DND-41 (cell line): ENCODE data around the gene SPRED1.

Experiments
- ATAC-seq: fragments of 200-7000 bp; cut with Tn5 transposase; 3 replicates; pipeline ENCODE4 v1.9.1; 2021; ENCODE audit warnings: low read depth; ENCODE audit not compliant: insufficient read depth
- DNase-seq: peaks from one replicate; pipeline ENCODE4 v3.0.0-alpha.2; 2020
- H2AFZ ChIP-seq: 2 replicates; pipeline ENCODE4 v1.6.0; 2012; ENCODE audit warnings: low read depth, low read length
- H3K27ac ChIP-seq: 2 replicates; pipeline ENCODE4 v1.5.1; 2012; ENCODE audit warnings: low read length, inconsistent platforms
- H3K27me3 ChIP-seq: fragments of 200-600 bp; sonication (generic); 2 replicates; pipeline ENCODE4 v1.6.0; 2012; ENCODE audit warnings: low read length, mild to moderate bottlenecking, inconsistent platforms; ENCODE audit not compliant: insufficient read depth, poor library complexity
- H3K36me3 ChIP-seq: 2 replicates; pipeline ENCODE4 v1.5.1; 2012; ENCODE audit warnings: low read length, inconsistent platforms; ENCODE audit not compliant: insufficient read depth
- H3K4me1 ChIP-seq: 2 replicates; pipeline ENCODE4 v1.5.1; 2012; ENCODE audit warnings: mild to moderate bottlenecking, low read length; ENCODE audit not compliant: insufficient read depth
- H3K4me2 ChIP-seq: 2 replicates; pipeline ENCODE4 v1.6.0; 2012; ENCODE audit warnings: mild to moderate bottlenecking, moderate library complexity, low read length, inconsistent platforms; ENCODE audit not compliant: insufficient read depth
- H3K4me3 ChIP-seq, 2 experiments: fragments of 200-600 bp in 1 of 2; shearing (Covaris generic) in 1 of 2; 2 replicates each; pipeline ENCODE4 v1.5.1; 2012 to 2016; ENCODE audit warnings: inconsistent platforms in 2 of 2, low read length in 2 of 2, mild to moderate bottlenecking in 2 of 2, low read depth in 1 of 2, moderate library complexity in 1 of 2
- H3K79me2 ChIP-seq: 2 replicates; pipeline ENCODE4 v1.6.0; 2012; ENCODE audit warnings: low read length, inconsistent platforms; ENCODE audit not compliant: insufficient read depth
- H3K9ac ChIP-seq: 2 replicates; pipeline ENCODE4 v1.6.0; 2012; ENCODE audit warnings: low read depth, mild to moderate bottlenecking, inconsistent platforms, low read length, moderate library complexity
- H3K9me3 ChIP-seq: 2 replicates; pipeline ENCODE4 v1.5.1; 2012; ENCODE audit warnings: low read length, moderate library complexity, mild to moderate bottlenecking, inconsistent platforms; ENCODE audit not compliant: insufficient read depth, severe bottlenecking
- H4K20me1 ChIP-seq: 2 replicates; pipeline ENCODE4 v1.6.0; 2012; ENCODE audit warnings: low read length; ENCODE audit not compliant: insufficient read depth
- EZH2 ChIP-seq: IDR thresholded peaks from 3 replicates; pipeline ENCODE4 v1.6.1; 2012; ENCODE audit warnings: borderline replicate concordance, low read depth, mild to moderate bottlenecking, moderate library complexity, low read length, inconsistent platforms; ENCODE audit not compliant: severe bottlenecking
- TF ChIP-seq, protein P1 (sequence below): IDR thresholded peaks from 2 replicates; pipeline ENCODE4 v1.5.1; 2012; ENCODE audit warnings: borderline replicate concordance, low read length, moderate library complexity, mild to moderate bottlenecking; ENCODE audit not compliant: poor library complexity, severe bottlenecking; ENCODE audit errors: extremely low read depth

The SPRED1 gene

GRCh38 chr15:38406436-38406835 is 153.8 kb downstream of the SPRED1 start:
- no peak overlapping the region for H2AFZ ChIP-seq
- H3K79me2 ChIP-seq = no peaks in the 10 kb centered on the region
- DNase-seq (no peak), ATAC-seq (no peak)
- TF ChIP-seq, protein P1, sequence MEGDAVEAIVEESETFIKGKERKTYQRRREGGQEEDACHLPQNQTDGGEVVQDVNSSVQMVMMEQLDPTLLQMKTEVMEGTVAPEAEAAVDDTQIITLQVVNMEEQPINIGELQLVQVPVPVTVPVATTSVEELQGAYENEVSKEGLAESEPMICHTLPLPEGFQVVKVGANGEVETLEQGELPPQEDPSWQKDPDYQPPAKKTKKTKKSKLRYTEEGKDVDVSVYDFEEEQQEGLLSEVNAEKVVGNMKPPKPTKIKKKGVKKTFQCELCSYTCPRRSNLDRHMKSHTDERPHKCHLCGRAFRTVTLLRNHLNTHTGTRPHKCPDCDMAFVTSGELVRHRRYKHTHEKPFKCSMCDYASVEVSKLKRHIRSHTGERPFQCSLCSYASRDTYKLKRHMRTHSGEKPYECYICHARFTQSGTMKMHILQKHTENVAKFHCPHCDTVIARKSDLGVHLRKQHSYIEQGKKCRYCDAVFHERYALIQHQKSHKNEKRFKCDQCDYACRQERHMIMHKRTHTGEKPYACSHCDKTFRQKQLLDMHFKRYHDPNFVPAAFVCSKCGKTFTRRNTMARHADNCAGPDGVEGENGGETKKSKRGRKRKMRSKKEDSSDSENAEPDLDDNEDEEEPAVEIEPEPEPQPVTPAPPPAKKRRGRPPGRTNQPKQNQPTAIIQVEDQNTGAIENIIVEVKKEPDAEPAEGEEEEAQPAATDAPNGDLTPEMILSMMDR = no peak
- no peak for TF ChIP-seq EZH2
- H3K36me3 ChIP-seq = no peaks in the 10 kb centered on the region
- no peak overlapping the region for H3K4me2 ChIP-seq
- H4K20me1 ChIP-seq = no peaks in the 10 kb centered on the region
- H3K9me3 ChIP-seq = no peaks in the 10 kb centered on the region
- peaks cover 5% of the 10 kb centered on the region for H3K27me3 ChIP-seq
- H3K27ac ChIP-seq = no peak overlapping the region
- no peak overlapping the region for H3K9ac ChIP-seq
- no peak overlapping the region for H3K4me3 ChIP-seq
- no peaks in the 10 kb centered on the region for H3K4me1 ChIP-seq
